Measurements from ENCODE around the gene ENTREP3. TPM values are rescaled to one million over a fixed set of nuclear protein-coding genes. Genes with fewer than 3 reads are reported as not detected.
A peak's percentile ranks its signal among the peaks of the same experiment; 100 is the strongest.

Gene ENTREP3
- total and polyA plus RNA-seq, 8 donors: 2.8 to 77.9 (median 15.7) TPM

- Histone ChIP-seq H3K27me3 (no peaks in the 10 kb centered on the region), H3K27ac (peak overlapping the region; percentile 61 to 83 (median 72)), H3K9me3 (no peaks in the 10 kb centered on the region), H3K4me3 (peak overlapping the region; percentile 73 to 93 (median 82)), H3K36me3 (peaks cover 0 to 10% (median 2%) of the 10 kb centered on the region in 4 donors), H3K4me1 (peaks cover 11 to 30% (median 25%) of the 10 kb centered on the region in 4 donors)
- peak; percentile 52 to 87 for DNase-seq
- 0 to 2% (median 1%) methylated on average over 25 to 29 of the region's 29 CpGs for WGBS, 5 donors
- TF ChIP-seq CTCF (IDR thresholded peaks at IDR 0.05): peak in 2 of 7 experiments; percentile 9 to 27
- no peak for TF ChIP-seq POLR2A (IDR thresholded peaks at IDR 0.05)
- intact Hi-C loops (cut with DNase I; ENCODE audit: low total_unique reads): no loop called here
Measured at GRCh38 chr1:155277902-155278688, 22.8 kb upstream of the ENTREP3 start.

- Histone ChIP-seq H3K27me3 (no peaks in the 10 kb centered on the region), H3K9me3 (no peaks in the 10 kb centered on the region), H3K4me1 (peaks cover 15 to 35% (median 29%) of the 10 kb centered on the region in 4 donors), H3K4me3 (peak within 1 kb of the TSS; percentile 73 to 93 (median 82)), H3K36me3 (peaks cover 0 to 3% (median under 1%) of the 10 kb centered on the region in 4 donors), H3K27ac (peak within 1 kb of the TSS; percentile 61 to 83 (median 72))
- 1 to 3% (median 2%) methylated on average over 20 to 68 of the region's 68 CpGs for WGBS, 5 donors
- TF ChIP-seq POLR2AphosphoS5 (IDR thresholded peaks at IDR 0.05): peak in 2 of 3 donors; percentile 17 to 84
- no peak for TF ChIP-seq POLR2A (IDR thresholded peaks at IDR 0.05)
- TF ChIP-seq CTCF (IDR thresholded peaks at IDR 0.05): peak in 5 of 7 experiments; percentile 8 to 88 (median 64)
- DNase-seq: peak; percentile 99
- intact Hi-C loops (cut with DNase I; ENCODE audit: low total_unique reads): no loop called here
Measured at GRCh38 chr1:155277070-155277901, 22.0 kb upstream of the ENTREP3 start, which contains the start of gene HCN3. Gene HCN3, plus strand, starts transcription at chr1:155277463. Its CDS starts 128 bp downstream, at chr1:155277591.

DNA sequence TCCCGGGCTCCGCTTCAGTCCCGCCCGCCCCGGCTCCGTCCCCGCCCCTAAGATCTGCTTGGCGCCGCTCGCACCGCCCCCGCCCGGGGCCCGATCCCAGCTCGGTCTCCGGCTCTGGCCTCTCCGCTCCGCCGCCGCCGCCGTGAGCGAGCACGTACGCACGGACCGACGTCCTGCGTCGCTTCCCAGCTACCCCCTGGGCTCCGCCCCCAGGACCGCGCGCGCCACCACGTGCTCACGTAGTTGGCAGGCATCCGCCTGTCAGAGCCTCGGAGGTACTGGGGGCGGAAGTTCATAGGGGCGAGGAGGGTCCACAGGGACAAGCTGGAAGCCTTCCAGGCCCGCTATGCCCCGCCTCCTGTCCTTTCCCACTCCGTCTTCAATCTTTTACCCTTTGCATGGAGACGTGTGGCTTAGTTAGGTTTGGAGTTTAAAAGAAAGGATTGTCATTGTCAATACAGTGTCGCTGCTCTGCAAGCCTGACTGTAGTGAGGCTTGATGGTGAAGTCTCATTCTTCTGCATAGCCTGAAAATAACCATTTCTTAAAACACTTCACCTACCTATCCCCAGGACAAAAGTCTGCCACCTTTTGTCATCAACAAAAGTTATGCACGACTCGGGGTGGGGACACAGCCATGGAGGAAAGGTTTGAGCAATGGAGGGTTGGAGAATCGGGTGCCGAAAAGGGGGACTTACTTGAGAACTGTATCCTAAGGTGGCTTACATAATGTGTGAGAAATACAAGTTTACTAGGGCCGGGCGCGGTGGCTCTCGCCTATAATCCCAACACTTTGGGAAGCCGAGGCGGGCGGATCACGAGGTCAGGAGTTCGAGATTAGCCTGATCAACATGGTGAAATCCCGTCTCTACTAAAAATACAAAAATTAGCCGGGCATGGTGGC is 18.3 kb upstream of the ENTREP3 start, which contains the start of gene CLK2:
Gene CLK2, minus strand, starts transcription at position 162 of the 903 bp plus-strand sequence. CDS start 2,527 bp downstream, outside the sequence.
- no peaks in the 10 kb centered on the region for H3K27me3 ChIP-seq
- H3K4me3 ChIP-seq: peak within 1 kb of the TSS; percentile 61 to 87 (median 81)
- H3K4me1 ChIP-seq: peaks cover 26 to 49% (median 44%) of the 10 kb centered on the region in 4 donors
- intact Hi-C loops (cut with DNase I; ENCODE audit: low total_unique reads): no loop called here
- no peaks in the 10 kb centered on the region for H3K9me3 ChIP-seq
- peak; percentile 95 to 99 for DNase-seq
- H3K36me3 ChIP-seq: peaks cover 24 to 32% (median 28%) of the 10 kb centered on the region in 4 donors
- TF ChIP-seq CTCF (IDR thresholded peaks at IDR 0.05) (peak in 1 of 7 experiments; percentile 6), POLR2AphosphoS5 (IDR thresholded peaks at IDR 0.05) (peak; percentile 95 to 99 (median 98)), POLR2A (IDR thresholded peaks at IDR 0.05) (peak in 1 of 4 donors; percentile 6), EP300 (IDR thresholded peaks at IDR 0.05) (no peak)
- H3K27ac ChIP-seq: peak within 1 kb of the TSS; percentile 91 to 99 (median 96)
- 7 to 22% (median 12%) methylated on average over 30 to 61 of the region's 61 CpGs for WGBS, 5 donors

Measured in stomach (tissue), 9 donors.